Measurements from ENCODE around the gene ACOT8. TPM values are rescaled to one million over a fixed set of nuclear protein-coding genes. Genes with fewer than 3 reads are reported as not detected.

The ACOT8 gene
- total and polyA plus RNA-seq, 10 of the 15 experiments (the other 5 are each of a cell fraction or from before 2014, with no cell fraction given): 5.1 to 47.9 (median 31.8) TPM

DNA sequence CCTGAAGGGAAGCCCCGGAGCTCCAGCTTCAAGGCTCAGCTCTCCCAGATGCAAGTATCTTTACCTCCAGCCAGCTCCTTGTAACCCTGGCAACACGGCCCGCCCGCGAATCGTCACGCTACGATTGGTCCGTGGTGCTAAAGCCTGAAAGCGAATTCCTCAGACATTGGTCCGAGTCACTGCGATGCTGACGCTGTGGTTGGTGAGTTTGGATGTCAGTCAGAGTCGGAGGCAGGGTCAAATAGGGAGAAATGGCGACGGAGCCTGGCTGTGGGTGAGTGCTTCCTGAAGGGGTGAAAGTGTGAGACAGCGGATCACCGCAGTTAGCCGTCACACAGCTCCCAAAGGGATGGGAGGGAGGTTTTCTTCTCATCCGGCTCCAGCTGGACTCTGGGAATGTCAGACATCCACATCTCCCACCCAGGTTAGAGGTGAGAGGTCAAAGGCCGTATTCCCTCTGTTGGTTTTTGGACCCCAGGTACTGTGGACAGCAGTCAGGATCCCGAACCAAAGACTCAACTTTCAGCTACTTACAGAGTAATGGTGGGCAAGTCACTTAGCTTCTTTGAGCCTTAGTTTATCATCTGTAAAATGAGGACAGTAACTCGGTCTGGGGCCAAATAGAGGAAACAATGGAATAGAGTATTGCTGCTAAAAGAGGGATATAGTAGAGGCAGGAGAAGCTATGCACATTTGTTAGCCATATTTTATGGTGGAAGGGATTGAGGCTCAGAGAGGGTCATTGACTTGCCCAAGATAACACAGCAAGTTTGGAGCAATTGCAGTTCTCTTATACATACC is 24.0 kb upstream of the ACOT8 start, which contains the start of gene ZSWIM1 (continued):
- TF ChIP-seq BHLHE40 (IDR thresholded peaks at IDR 0.05; ENCODE audit: borderline replicate concordance in 1 of 2, low read depth in 2 of 2, low read length in 1 of 2) (no peak), CBFB (IDR thresholded peaks at IDR 0.05; ENCODE audit: low read depth) (peak; percentile 70; the same call in 1 of the 2 replicates), NR2C1 (IDR thresholded peaks at IDR 0.05) (peak; percentile 97), RFX5 (IDR thresholded peaks at IDR 0.05; ENCODE audit: low read depth, low read length) (peak; percentile 88), ASH2L (IDR thresholded peaks at IDR 0.05; ENCODE audit: borderline replicate concordance, low read depth) (no peak), LARP7 (IDR thresholded peaks at IDR 0.05) (no peak), HCFC1 (IDR thresholded peaks at IDR 0.05; ENCODE audit: low read length) (no peak; the same call in 1 of the 2 replicates), RCOR1 (conservative IDR thresholded peaks at IDR 0.05; ENCODE audit: low read depth, low read length) (0 out of 2 replicates have a peak, but pooled peaks have one; percentile 23), SP1 (IDR thresholded peaks at IDR 0.05; ENCODE audit: low read depth, low read length) (peak; percentile 99), SMAD1 (IDR thresholded peaks at IDR 0.05; ENCODE audit: low read depth, partially characterized antibody) (no peak), RAD51 (IDR thresholded peaks at IDR 0.05) (no peak), SMC3 (IDR thresholded peaks at IDR 0.05; ENCODE audit: borderline replicate concordance, low read length) (no peak), TBL1XR1 (IDR thresholded peaks at IDR 0.05; ENCODE audit: low read depth, low read length) (0 out of 2 replicates have a peak, but pooled peaks have one; percentile 29), NFYB (IDR thresholded peaks at IDR 0.05; ENCODE audit: insufficient read depth, low read depth, low read length) (peak; percentile 93), POLR2A (IDR thresholded peaks at IDR 0.05; ENCODE audit: low read depth, low read length) (peak; percentile 98), SRF (IDR thresholded peaks at IDR 0.05; ENCODE audit: low read depth in 2 of 2, low read length in 2 of 2) (no peak), NFIC (IDR thresholded peaks at IDR 0.05; ENCODE audit: low read depth, low read length) (no peak), MYB (IDR thresholded peaks at IDR 0.05; ENCODE audit: borderline replicate concordance, low read depth, low read length) (no peak), PBX3 (IDR thresholded peaks at IDR 0.05; ENCODE audit: insufficient replicate concordance, low read depth, low read length) (peak; percentile 99), CUX1 (IDR thresholded peaks at IDR 0.05; ENCODE audit: insufficient replicate concordance, low read depth, low read length) (no peak)
- TF ChIP-seq, protein P1, sequence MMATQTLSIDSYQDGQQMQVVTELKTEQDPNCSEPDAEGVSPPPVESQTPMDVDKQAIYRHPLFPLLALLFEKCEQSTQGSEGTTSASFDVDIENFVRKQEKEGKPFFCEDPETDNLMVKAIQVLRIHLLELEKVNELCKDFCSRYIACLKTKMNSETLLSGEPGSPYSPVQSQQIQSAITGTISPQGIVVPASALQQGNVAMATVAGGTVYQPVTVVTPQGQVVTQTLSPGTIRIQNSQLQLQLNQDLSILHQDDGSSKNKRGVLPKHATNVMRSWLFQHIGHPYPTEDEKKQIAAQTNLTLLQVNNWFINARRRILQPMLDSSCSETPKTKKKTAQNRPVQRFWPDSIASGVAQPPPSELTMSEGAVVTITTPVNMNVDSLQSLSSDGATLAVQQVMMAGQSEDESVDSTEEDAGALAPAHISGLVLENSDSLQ (IDR thresholded peaks at IDR 0.05): peak; percentile 100
- TF ChIP-seq, protein P2, sequence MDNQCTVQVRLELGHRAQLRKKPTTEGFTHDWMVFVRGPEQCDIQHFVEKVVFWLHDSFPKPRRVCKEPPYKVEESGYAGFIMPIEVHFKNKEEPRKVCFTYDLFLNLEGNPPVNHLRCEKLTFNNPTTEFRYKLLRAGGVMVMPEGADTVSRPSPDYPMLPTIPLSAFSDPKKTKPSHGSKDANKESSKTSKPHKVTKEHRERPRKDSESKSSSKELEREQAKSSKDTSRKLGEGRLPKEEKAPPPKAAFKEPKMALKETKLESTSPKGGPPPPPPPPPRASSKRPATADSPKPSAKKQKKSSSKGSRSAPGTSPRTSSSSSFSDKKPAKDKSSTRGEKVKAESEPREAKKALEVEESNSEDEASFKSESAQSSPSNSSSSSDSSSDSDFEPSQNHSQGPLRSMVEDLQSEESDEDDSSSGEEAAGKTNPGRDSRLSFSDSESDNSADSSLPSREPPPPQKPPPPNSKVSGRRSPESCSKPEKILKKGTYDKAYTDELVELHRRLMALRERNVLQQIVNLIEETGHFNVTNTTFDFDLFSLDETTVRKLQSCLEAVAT (IDR thresholded peaks at IDR 0.05): no peak; the same call in 1 of the 2 replicates

All from GM12878 (cell line).